Fibroblast of skin of left biceps (primary cell): ENCODE results near the gene DLG4.
"Not testable (repeated sequence)": the region's sequence is repeated elsewhere in the genome, so short reads cannot be mapped to it uniquely, and the experiment has no call there.

Experiments used
- DNase-seq, 2 experiments: peaks; one replicate each; pipeline ENCODE4 v3.0.0-alpha.2; 2013; ENCODE audit warnings: low read depth in 2 of 2

DLG4 gene

DNA sequence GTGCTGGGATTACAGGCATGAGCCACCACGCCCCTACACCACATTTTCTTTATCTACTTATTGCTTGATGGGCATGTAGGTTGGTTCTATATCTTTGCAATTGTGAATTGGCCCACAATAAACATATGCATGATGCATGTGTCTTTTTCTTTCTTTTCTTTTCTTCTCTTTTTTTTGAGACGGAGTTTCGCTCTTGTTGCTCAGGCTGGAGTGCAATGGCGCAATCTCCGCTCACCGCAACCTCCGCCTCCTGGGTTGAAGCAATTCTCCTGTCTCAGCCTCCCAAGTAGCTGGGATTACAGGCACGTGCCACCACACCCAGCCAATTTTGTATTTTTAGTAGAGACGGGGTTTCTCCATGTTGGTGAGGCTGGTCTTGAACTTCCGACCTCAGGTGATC is 61.2 kb downstream of the DLG4 start:
- DNase-seq = not testable (repeated sequence)

DNA sequence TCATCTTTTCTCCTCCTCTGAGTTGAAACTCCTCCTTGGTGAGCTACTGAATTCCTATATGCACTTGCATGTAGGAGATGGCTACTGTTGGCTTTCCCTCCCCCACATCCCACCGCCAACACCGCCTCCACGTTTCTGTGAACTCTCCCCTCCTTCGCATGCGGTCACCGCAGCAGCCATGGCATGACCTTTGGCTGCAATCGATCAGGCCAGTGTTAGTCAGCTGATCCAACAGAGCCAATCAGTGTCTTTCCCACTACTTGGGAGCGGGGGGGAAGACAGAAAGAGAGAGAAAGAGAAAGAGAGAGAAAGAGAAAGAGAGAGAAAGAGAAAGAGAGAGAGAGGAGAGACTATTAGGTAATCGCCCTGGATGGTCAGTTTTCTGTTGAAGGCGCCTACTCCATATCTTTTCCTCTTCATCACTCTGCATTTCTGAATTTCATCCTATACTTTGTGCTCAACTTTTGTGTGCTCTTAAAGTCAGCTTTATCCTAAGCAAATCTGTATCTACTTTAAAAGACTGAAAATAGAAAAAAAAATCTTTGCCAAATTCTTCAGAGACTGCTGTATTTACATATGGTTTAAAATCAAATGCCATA is 63.2 kb downstream of the DLG4 start:
- DNase-seq = no peak

DNA sequence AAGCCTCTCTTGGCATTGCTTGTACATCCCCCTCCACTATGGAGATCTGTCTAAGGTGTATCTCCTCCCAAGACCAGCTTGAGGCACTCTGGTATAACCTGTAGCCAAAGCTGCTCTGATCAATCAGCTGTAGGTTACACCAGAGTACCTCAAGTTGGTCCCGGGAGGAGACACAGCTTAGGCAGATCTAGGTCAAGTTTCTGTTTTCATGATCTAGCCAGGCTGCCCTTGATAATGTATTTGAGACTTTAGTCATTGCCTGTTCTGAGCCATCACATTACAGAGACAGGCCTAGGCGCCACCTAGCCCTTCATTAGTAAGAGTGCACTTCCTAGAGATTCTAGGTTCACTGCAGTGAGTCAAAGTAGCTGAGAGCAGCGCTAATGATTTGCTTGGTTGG is 71.9 kb downstream of the DLG4 start:
- no peak for DNase-seq

DNA sequence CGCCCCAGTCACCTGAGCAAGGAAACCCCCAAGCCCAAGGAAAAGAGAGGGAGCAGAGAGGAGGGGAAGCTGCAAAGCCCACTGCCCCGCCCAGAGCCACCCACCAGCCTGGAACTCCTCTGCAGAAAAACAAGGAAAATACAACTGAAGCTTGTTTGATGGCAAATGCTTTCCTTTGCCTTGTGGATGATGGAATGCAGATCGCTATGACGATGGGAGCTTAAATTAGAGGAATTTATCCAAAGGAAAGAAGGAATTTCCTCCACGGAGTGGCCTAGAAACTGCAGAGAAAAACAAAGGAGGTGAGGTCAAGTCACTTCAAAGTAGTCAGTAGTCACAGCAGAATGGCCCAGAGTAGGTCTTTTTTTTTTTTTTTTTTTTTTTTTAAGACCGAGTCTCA is 73.5 kb downstream of the DLG4 start:
- DNase-seq = no peak

DNA sequence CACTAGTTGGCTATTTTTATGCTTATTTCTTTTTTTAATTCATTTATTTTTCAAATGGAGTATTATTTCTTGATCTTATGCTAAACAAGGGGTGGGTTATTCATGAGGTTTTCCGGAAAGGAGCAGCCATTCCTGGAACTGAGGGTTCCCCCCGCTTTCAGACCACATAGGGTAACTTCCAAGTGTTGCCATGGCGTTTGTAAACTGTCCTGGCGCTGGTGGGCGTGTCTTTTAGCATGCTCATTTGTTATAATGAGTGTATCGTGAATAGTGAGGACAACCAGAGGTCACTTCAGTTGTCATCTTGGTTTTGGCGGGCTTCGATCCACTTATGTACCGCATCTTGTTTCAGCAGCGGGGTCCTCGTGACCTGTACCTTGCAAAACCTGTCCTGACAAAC is 75.4 kb downstream of the DLG4 start:
- DNase-seq = no peak

DNA sequence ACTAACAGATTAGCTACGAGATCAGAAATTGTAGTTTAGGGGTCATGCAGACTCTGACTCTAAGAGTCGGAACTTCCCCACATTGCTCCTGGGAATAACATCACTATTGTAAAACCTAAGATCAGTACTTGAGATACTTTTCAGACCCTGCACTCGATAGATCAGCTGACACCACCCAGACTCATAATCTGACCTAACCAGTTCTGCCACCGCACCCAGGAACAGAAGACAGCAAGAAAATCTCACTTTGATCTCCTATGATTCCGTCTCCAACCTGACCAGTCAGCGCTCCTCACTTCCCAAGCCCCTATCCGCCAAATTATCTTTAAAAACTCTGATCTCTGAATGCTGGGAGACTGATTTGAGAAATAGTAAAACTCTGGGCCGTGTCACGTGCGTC is 77.8 kb downstream of the DLG4 start:
- DNase-seq = no peak

DNA sequence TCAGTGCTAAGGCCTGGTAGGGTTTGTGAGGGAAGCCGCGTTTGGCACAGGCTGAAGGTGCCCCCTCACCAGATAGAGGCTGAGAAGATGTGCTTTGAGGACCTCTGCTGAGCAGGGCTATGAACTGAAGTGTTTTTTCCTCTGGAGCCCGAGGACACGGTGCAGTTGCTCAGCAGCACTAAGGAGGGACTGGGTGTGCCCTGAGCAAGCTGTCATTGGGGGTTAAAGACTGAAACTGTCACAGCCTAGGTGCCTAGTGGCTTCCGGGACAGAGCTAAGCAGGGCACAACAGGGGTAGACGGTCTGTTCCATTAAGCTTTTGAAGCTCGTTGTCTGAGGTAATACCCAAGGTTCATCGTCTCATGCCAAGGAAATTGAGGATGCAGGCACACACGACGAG is 80.2 kb downstream of the DLG4 start:
- DNase-seq = no peak

DNA sequence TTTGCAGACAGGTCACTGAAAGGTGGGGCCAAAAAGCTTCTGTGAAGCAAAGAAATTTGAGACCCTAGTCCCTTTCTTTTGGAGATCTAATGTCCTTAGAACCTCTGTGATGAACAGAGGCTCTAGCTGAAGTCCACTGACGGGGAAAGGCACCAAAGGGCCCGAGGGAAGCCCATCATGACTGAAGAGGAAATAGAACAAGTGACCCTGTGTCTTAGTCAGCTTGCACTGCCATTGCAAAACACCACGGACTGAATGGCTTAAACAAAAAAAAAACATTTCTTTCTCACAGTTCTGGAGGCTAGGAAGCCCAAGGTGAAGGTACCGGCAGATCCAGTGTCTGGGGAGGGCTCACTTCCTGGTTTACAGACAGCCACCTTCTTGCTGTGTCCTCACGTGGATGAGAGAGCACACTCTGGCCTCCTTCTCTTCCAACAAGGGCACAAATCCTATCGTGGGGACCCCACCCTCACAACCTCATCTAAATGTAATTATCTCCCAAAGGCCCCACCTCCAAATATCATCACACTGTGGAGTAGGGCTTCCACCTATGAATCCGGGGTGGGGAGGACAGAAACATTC is 80.7 kb downstream of the DLG4 start:
- no peak for DNase-seq

DNA sequence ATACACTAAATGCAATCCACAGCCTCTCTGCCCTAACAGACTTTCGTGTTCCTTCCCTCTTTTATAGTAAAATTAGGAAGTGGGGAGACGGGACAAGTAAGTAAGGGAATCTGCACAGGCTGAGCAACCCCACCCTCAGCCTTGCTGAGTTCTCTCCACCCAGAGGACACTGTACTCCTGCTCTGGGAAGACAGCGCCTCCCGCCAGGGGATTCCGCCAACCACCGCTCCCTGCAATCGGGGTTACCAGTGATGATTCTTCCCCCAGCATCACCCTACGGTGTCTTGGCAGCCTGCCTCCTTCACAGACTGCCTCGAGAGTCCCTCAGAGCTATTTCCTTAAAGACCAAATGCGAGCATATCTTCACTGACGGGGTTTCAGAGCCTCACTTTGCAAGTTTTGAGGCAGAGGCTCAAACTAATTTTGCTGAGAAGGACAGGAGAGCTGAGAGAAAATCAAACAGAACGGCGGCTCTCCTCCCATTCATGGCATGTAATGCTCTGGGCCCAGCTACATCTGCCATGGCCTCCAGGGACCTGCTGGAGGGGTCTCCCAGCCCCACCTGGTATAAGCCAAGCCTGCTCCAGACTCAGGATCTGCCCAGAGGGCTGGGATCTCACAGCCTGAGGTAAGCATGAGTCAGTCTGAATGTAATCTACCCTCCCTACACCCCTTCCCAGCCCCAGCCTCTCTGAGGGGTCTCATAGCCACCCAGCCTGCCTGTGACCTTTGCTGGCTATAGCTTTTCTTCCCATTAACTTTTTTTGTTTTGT is 82.3 kb downstream of the DLG4 start:
- DNase-seq = no peak
